SK-N-SH (cell line): Measurements from ENCODE around the gene NUP188. TPM values are rescaled to one million over a fixed set of nuclear protein-coding genes. Genes with fewer than 3 reads are reported as not detected.

Source experiments
- CTCF ChIA-PET: fragments of 300-600, 350-600 bp; formaldehyde crosslinking; extraction: SDS; loops from one replicate; lab custom pipeline; 2021; lab: Yijun Ruan, JAX
- POLR2A ChIA-PET: fragments of 350-600 bp; sonication (Branson Sonifier 250); formaldehyde crosslinking; extraction: SDS; loops from one replicate; lab custom pipeline; 2020; ENCODE audit warnings: antibody characterized with exemption, inconsistent platforms; lab: Yijun Ruan, JAX
- DNase-seq: peaks from one replicate; pipeline ENCODE4 v3.0.0; 2012
- H2AFZ ChIP-seq: fragments of 200-600 bp; sonication (generic); 2 replicates; pipeline ENCODE4 v1.8.1; 2016; ENCODE audit warnings: antibody characterized with exemption, mild to moderate bottlenecking, low read depth
- H3F3A ChIP-seq: fragments of 200-600 bp; sonication (generic); replicated peaks from 2 replicates; pipeline ENCODE3; 2016; ENCODE audit warnings: antibody characterized with exemption, mild to moderate bottlenecking; ENCODE audit not compliant: insufficient read depth
- H3K27ac ChIP-seq, 2 experiments: fragments of 200-500 bp in 1 of 2; fragments of 200-600 bp in 1 of 2; sonication (Bioruptor generic) in 1 of 2; sonication (generic), shearing (Covaris generic) in 1 of 2; 2 replicates each; pipeline versions ENCODE4 v1.5.1 to v1.6.1; 2014 to 2016; ENCODE audit warnings: low read depth in 2 of 2, inconsistent platforms in 1 of 2, low read length in 1 of 2, mild to moderate bottlenecking in 1 of 2, mixed read lengths in 1 of 2
- H3K27me3 ChIP-seq: fragments of 200-600 bp; sonication (generic), shearing (Covaris generic); 2 replicates; pipeline ENCODE4 v1.6.1; 2016; ENCODE audit warnings: mixed run types; ENCODE audit not compliant: insufficient read depth
- H3K36me3 ChIP-seq, 2 experiments: fragments of 200-500 bp in 1 of 2; fragments of 200-600 bp in 1 of 2; sonication (Bioruptor generic) in 1 of 2; sonication (generic) in 1 of 2; replicated peaks in 1 of 2; 2 replicates each; pipeline versions ENCODE3 to v1.5.1; 2014 to 2016; ENCODE audit warnings: low read length in 1 of 2, mild to moderate bottlenecking in 1 of 2; ENCODE audit not compliant: insufficient read depth in 2 of 2, control insufficient read depth in 1 of 2
- H3K4me1 ChIP-seq, 2 experiments: fragments of 200-500 bp in 1 of 2; fragments of 200-600 bp in 1 of 2; sonication (Bioruptor generic) in 1 of 2; sonication (generic), shearing (Covaris generic) in 1 of 2; 2 replicates each; pipeline versions ENCODE4 v1.5.1 to v1.6.1; 2014 to 2016; ENCODE audit warnings: low read depth in 1 of 2, low read length in 1 of 2, mixed run types in 1 of 2; ENCODE audit not compliant: insufficient read depth in 2 of 2, control insufficient read depth in 1 of 2
- H3K4me2 ChIP-seq: fragments of 200-600 bp; sonication (generic), shearing (Covaris generic); 2 replicates; pipeline ENCODE4 v1.6.1; 2017; ENCODE audit warnings: mixed run types
- H3K4me3 ChIP-seq, 2 experiments: fragments of 200-500 bp in 1 of 2; fragments of 200-600 bp in 1 of 2; sonication (Bioruptor generic) in 1 of 2; sonication (generic), shearing (Covaris generic) in 1 of 2; 2 replicates each; pipeline versions ENCODE4 v1.5.1 to v1.8.1; 2014 to 2016; ENCODE audit warnings: low read depth in 2 of 2, inconsistent platforms in 1 of 2, low read length in 1 of 2, mild to moderate bottlenecking in 1 of 2, mixed read lengths in 1 of 2, moderate library complexity in 1 of 2
- H3K79me2 ChIP-seq: fragments of 200-600 bp; sonication (generic); 2 replicates; pipeline ENCODE4 v1.8.1; 2017; ENCODE audit warnings: mild to moderate bottlenecking; ENCODE audit not compliant: insufficient read depth
- H3K9ac ChIP-seq: fragments of 200-600 bp; sonication (generic); 2 replicates; pipeline ENCODE4 v1.6.1; 2017; ENCODE audit warnings: mixed run types
- H3K9me2 ChIP-seq: fragments of 200-600 bp; sonication (generic); 2 replicates; pipeline ENCODE4 v1.6.1; 2017; ENCODE audit warnings: mixed run types
- H3K9me3 ChIP-seq: fragments of 200-600 bp; sonication (generic); 2 replicates; pipeline ENCODE4 v1.6.1; 2017; ENCODE audit warnings: mixed run types, mild to moderate bottlenecking, moderate library complexity
- H4K20me1 ChIP-seq: fragments of 200-600 bp; sonication (generic); 2 replicates; pipeline ENCODE4 v1.6.1; 2017; ENCODE audit warnings: mild to moderate bottlenecking, mixed run types; ENCODE audit not compliant: insufficient read depth
- CHD2 ChIP-seq: fragments of 150-350 bp; IDR thresholded peaks from 2 replicates; pipeline ENCODE4 v1.6.1; 2018; ENCODE audit warnings: low read length; ENCODE audit not compliant: partially characterized antibody
- ELF1 ChIP-seq: IDR thresholded peaks from 2 replicates; pipeline ENCODE4 v1.4.0; 2012
- EZH2phosphoT487 ChIP-seq: fragments of 200-600 bp; sonication (generic); IDR thresholded peaks from 2 replicates; pipeline ENCODE4 v1.6.1; 2017; ENCODE audit warnings: low read depth, mixed run types, mild to moderate bottlenecking, antibody characterized with exemption, moderate library complexity, borderline replicate concordance
- FOSL2 ChIP-seq: IDR thresholded peaks from 2 replicates; pipeline ENCODE4 v1.4.0; 2012; ENCODE audit warnings: low read depth, mild to moderate bottlenecking, moderate library complexity, borderline replicate concordance
- FOXJ3 ChIP-seq: sonication (generic); formaldehyde crosslinking; IDR thresholded peaks from 2 replicates; pipeline ENCODE4 v1.5.1; 2020; ENCODE audit warnings: mild to moderate bottlenecking, missing genetic modification reagents
- FOXM1 ChIP-seq: IDR thresholded peaks from 2 replicates; pipeline ENCODE4 v1.4.0; 2012; ENCODE audit warnings: low read depth, mild to moderate bottlenecking
- GATA2 ChIP-seq: sonication (generic); formaldehyde crosslinking; IDR thresholded peaks from 2 replicates; pipeline ENCODE4 v1.5.0; 2020; ENCODE audit warnings: mild to moderate bottlenecking, missing genetic modification reagents
- IRF3 ChIP-seq: fragments of 150-350 bp; IDR thresholded peaks from 2 replicates; pipeline ENCODE4 v1.6.1; 2016; ENCODE audit warnings: mild to moderate bottlenecking, low read depth, low read length
- NFIC ChIP-seq: IDR thresholded peaks from 2 replicates; pipeline ENCODE4 v1.4.0; 2012; ENCODE audit warnings: borderline replicate concordance
- NRF1 ChIP-seq: IDR thresholded peaks from 2 replicates; pipeline ENCODE4 v1.6.1; 2012; ENCODE audit warnings: low read depth, mild to moderate bottlenecking, low read length
- POLR2AphosphoS5 ChIP-seq: IDR thresholded peaks from 2 replicates; pipeline ENCODE4 v1.6.1; 2012; ENCODE audit warnings: low read depth, low read length
- RCOR1 ChIP-seq: fragments of 150-350 bp; IDR thresholded peaks from 2 replicates; pipeline ENCODE4 v1.6.1; 2017; ENCODE audit warnings: antibody characterized with exemption, low read length
- TAF1 ChIP-seq: IDR thresholded peaks from 2 replicates; pipeline ENCODE4 v1.6.1; 2012; ENCODE audit warnings: low read depth, mild to moderate bottlenecking, low read length, moderate library complexity, borderline replicate concordance
- YY1 ChIP-seq: IDR thresholded peaks from 2 replicates; pipeline ENCODE4 v1.4.0; 2012; ENCODE audit warnings: low read depth, mild to moderate bottlenecking
- WGBS: methylation state at CpG from one replicate; pipeline ENCODE4 v1.1.6; 2017; ENCODE audit warnings: low lambda C conversion rate; 5-methylcytosine and 5-hydroxymethylcytosine counted together
- polyA plus RNA-seq, 3 experiments: library from polyadenylated mRNA; depleted of rRNA; stranded (reverse); fragments of >200 nt; gene quantifications; 2 replicates each; pipeline ENCODE4 v1.2.3, GENCODE V29; 2012
- TF ChIP-seq, protein P1 (sequence below): IDR thresholded peaks from 2 replicates; pipeline ENCODE4 v1.4.0; 2012; ENCODE audit warnings: low read depth, borderline replicate concordance

The NUP188 gene
- polyA plus RNA-seq, 1 of the 3 experiments (the other 2 are of a cell fraction) = 49.5 TPM

DNA sequence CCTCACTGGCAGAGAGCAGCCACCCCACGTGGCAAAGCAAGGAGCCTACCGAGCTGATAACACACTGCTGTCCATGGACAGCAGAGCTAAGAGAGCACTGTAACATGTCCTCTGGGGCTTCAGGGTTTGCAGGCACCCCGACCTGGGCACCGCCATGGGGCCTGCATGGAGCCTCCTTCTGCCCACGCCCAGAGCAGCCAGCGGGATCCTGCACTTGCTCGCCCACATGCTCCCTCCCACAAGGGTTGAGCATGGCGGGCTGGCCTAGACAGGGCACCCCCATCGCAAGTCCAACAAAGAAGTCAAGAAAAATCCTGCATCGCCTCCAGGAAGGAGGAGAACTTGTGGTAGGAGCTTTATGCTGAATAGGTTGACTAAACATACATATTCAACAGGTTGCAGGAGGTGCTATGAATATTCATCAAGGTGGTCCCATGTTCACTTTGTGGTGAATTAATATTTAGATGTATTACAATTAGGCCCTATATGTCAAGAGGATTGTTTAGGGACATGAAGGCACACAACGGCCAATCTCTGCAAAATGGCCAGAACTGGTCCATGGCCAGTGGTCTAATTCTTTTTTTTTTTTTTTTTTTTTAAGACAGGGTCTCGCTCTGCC, 85.2 kb downstream of the NUP188 start:
- no peaks in the 10 kb centered on the region for H3K9me3 ChIP-seq
- no peak overlapping the region for H3K4me3 ChIP-seq
- no peaks in the 10 kb centered on the region; the same call in 1 of the 2 replicates for H4K20me1 ChIP-seq
- 89% methylated on average over 6 of the region's 12 CpGs for WGBS
- H3F3A ChIP-seq = no peaks in the 10 kb centered on the region
- no peak overlapping the region for H2AFZ ChIP-seq
- no peak overlapping the region for H3K4me2 ChIP-seq
- no peak overlapping the region for H3K27ac ChIP-seq
- no peak for DNase-seq
- ChIA-PET CTCF (interaction anchor here (0.7 to 1.1 kb wide), 3 partner anchors 10 to 25 kb away, joined by 4 to 5 read pairs (median 4); no protein-coding TSS in a partner anchor), POLR2A (interaction anchor here (1.1 kb wide), 1 partner anchor 43 kb away, joined by 3 read pairs; no protein-coding TSS in a partner anchor)
- no peaks in the 10 kb centered on the region for H3K36me3 ChIP-seq
- peaks cover 3 to 10% of the 10 kb centered on the region in 2 experiments; a peak in 3 of 4 replicates for H3K4me1 ChIP-seq
- peaks cover 13% of the 10 kb centered on the region for H3K79me2 ChIP-seq
- no peak overlapping the region for H3K9ac ChIP-seq
- TF ChIP-seq FOXJ3 = no peak
- no peak for TF ChIP-seq GATA2 (CRISPR knock-in tag)
- TF ChIP-seq IRF3 = no peak
- TF ChIP-seq ELF1 = no peak
- no peak for TF ChIP-seq POLR2AphosphoS5
- no peak for TF ChIP-seq RCOR1
- no peak for TF ChIP-seq NRF1
- no peak for TF ChIP-seq NFIC
- no peak for TF ChIP-seq FOSL2
- TF ChIP-seq CHD2 = no peak
- TF ChIP-seq FOXM1 = no peak
- no peak for TF ChIP-seq EZH2phosphoT487
- TF ChIP-seq YY1 = no peak
- TF ChIP-seq, protein P1, sequence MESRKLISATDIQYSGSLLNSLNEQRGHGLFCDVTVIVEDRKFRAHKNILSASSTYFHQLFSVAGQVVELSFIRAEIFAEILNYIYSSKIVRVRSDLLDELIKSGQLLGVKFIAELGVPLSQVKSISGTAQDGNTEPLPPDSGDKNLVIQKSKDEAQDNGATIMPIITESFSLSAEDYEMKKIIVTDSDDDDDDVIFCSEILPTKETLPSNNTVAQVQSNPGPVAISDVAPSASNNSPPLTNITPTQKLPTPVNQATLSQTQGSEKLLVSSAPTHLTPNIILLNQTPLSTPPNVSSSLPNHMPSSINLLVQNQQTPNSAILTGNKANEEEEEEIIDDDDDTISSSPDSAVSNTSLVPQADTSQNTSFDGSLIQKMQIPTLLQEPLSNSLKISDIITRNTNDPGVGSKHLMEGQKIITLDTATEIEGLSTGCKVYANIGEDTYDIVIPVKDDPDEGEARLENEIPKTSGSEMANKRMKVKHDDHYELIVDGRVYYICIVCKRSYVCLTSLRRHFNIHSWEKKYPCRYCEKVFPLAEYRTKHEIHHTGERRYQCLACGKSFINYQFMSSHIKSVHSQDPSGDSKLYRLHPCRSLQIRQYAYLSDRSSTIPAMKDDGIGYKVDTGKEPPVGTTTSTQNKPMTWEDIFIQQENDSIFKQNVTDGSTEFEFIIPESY = no peak
- TF ChIP-seq TAF1 = no peak
- H3K9me2 ChIP-seq = no peaks in the 10 kb centered on the region
- no peaks in the 10 kb centered on the region for H3K27me3 ChIP-seq
